DMS79 treated with DMSO at 0.1 percent for 48 hours (cell line): ENCODE results near the gene BOLA1.
"Not testable (repeated sequence)": the region's sequence is repeated elsewhere in the genome, so short reads cannot be mapped to it uniquely, and the experiment has no call there.

Source experiments
- DNase-seq: peaks from one replicate; lab custom pipeline; 2025; lab: John Stamatoyannopoulos, UW

The BOLA1 gene

GRCh38 chr1:149887196-149887455 is 12.2 kb upstream of the BOLA1 start:
- DNase-seq: not testable (repeated sequence)

GRCh38 chr1:149887456-149888246 is 11.7 kb upstream of the BOLA1 start:
- DNase-seq: peak; percentile 97

- DNase-seq: peak; percentile 97
These were observed 10.9 kb upstream of the BOLA1 start for GRCh38 chr1:149888247-149888998.

GRCh38 chr1:149888999-149889289 is 10.4 kb upstream of the BOLA1 start:
- no peak for DNase-seq

GRCh38 chr1:149896575-149896974 is 2.8 kb upstream of the BOLA1 start:
- DNase-seq: no peak

GRCh38 chr1:149903836-149904491 is 4.6 kb downstream of the BOLA1 start:
- no peak for DNase-seq

- no peak for DNase-seq
These were observed 7.3 kb downstream of the BOLA1 start for GRCh38 chr1:149906570-149907075.

- DNase-seq: no peak
These were observed 15.2 kb downstream of the BOLA1 start for GRCh38 chr1:149914545-149914944.

GRCh38 chr1:149915429-149916192 is 16.2 kb downstream of the BOLA1 start:
- no peak for DNase-seq

- no peak for DNase-seq
These were observed 17.0 kb downstream of the BOLA1 start for GRCh38 chr1:149916193-149916897.

- DNase-seq: no peak
These were observed 17.5 kb downstream of the BOLA1 start for GRCh38 chr1:149916898-149917252.

GRCh38 chr1:149917571-149918144 is 18.3 kb downstream of the BOLA1 start, which contains the start of gene SV2A:
Gene SV2A, minus strand, starts transcription at chr1:149917844. Its CDS starts 4,004 bp downstream, at chr1:149913840.
- DNase-seq: peak; percentile 69

GRCh38 chr1:149923626-149924025 is 24.3 kb downstream of the BOLA1 start:
- DNase-seq: no peak

GRCh38 chr1:149925345-149925744 is 26.0 kb downstream of the BOLA1 start:
- DNase-seq: no peak

GRCh38 chr1:149925751-149926150 is 26.4 kb downstream of the BOLA1 start:
- no peak for DNase-seq

- DNase-seq: no peak
These were observed 26.9 kb downstream of the BOLA1 start for GRCh38 chr1:149926296-149926695.

- peak; percentile 49 for DNase-seq
These were observed 27.7 kb downstream of the BOLA1 start for GRCh38 chr1:149927056-149927562.

GRCh38 chr1:149927563-149928400 is 28.4 kb downstream of the BOLA1 start, which contains the start of gene SF3B4:
Gene SF3B4, minus strand, starts transcription at chr1:149927803. Its CDS starts 44 bp downstream, at chr1:149927759.
- DNase-seq: peak; percentile 96

GRCh38 chr1:149928401-149928724 is 29.0 kb downstream of the BOLA1 start:
- DNase-seq: no peak

- no peak for DNase-seq
These were observed 30.5 kb downstream of the BOLA1 start for GRCh38 chr1:149929856-149930255.
